ENCODE measurements around the gene MCF2. TPM values are rescaled to one million over a fixed set of nuclear protein-coding genes. Genes with fewer than 3 reads are reported as not detected.

The MCF2 gene
- total and polyA plus RNA-seq, 2 of the 4 experiments (the other 2 are of a cell fraction): 0.07 TPM; not detected in 1

DNA sequence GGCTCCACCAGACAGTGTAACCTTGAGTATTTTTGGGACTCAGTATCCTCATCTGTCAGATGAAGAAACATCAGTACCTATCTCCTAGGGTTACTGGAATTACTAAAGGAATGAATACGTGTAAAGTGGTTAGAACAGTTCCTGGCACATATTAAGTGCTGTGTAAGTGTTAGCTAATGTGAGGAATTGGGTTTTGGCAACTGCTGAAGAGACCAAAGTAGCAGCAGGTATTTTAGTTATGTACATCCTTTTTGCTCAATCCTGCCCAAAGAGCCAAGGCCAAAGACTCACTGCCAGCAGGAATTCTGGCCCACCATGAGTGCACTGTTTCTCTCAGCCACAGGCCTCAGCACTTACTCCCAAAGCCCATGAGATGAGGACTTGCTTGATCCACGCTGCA is 16.7 kb upstream of the MCF2 start:
- no peak for TF ChIP-seq CEBPB (IDR thresholded peaks at IDR 0.05; ENCODE audit: low read depth, low read length)
- H2BK20ac ChIP-seq (ENCODE audit: low read depth, low read length): no peak overlapping the region
- in situ Hi-C loops (cut with MboI; ENCODE audit: low sequenced_read_pairs) (no loop called here), dilution Hi-C loops (cut with HindIII; ENCODE audit: low sequenced_read_pairs, unreplicated experiment) (no loop called here), intact Hi-C loops (cut with micrococcal nuclease) (loop anchor here (10.0 kb wide), 1 partner anchor 210 kb away; the partner anchor contains the start of gene ATP11C)
- no peak overlapping the region for H4K5ac ChIP-seq (ENCODE audit: low read depth, low read length)
- no peak for DNase-seq
- H3K4me3 ChIP-seq (ENCODE audit: insufficient read depth, low read depth, low read length): no peak overlapping the region
- ChIA-PET POLR2A (ENCODE audit: unreplicated experiment) (no interaction called here), CTCF (no interaction called here)
- no peak overlapping the region for H3K56ac ChIP-seq (ENCODE audit: extremely low read depth, insufficient read depth, low read length)
- no peak overlapping the region for H2BK120ac ChIP-seq (ENCODE audit: low read depth, low read length)
- H3K4me2 ChIP-seq (ENCODE audit: low read depth, low read length): no peak overlapping the region
- no peaks in the 10 kb centered on the region for H3K27me3 ChIP-seq (ENCODE audit: control insufficient read depth, insufficient read depth, low read length)
- H2AK5ac ChIP-seq (ENCODE audit: low read depth, low read length): no peak overlapping the region
- H3K79me1 ChIP-seq (ENCODE audit: low read depth in 1 of 2, low read length in 2 of 2): no peaks in the 10 kb centered on the region
- no peaks in the 10 kb centered on the region for H3K36me3 ChIP-seq (ENCODE audit: control insufficient read depth, insufficient read depth, low read length)
- no peak overlapping the region for H3K4ac ChIP-seq (ENCODE audit: low read depth, low read length)
- no peak for ATAC-seq (ENCODE audit: low read depth)
- no peak overlapping the region for H2BK5ac ChIP-seq (ENCODE audit: low read depth, low read length, poor library complexity, severe bottlenecking)
- no peaks in the 10 kb centered on the region; the same call in 1 of the 2 replicates for H3K9me1 ChIP-seq (ENCODE audit: insufficient read depth, low read length)
- H2AK9ac ChIP-seq (replicated peaks; ENCODE audit: low read depth, low read length, poor library complexity): no peak overlapping the region
- no peak overlapping the region for H3K27ac ChIP-seq (ENCODE audit: insufficient read depth, low read length)
- H4K8ac ChIP-seq (ENCODE audit: low read depth in 2 of 2, low read length in 2 of 2): no peak overlapping the region
- H2BK15ac ChIP-seq (ENCODE audit: low read depth, low read length): no peak overlapping the region
- H3K9ac ChIP-seq (ENCODE audit: low read depth, low read length): no peak overlapping the region
- H3K23ac ChIP-seq (ENCODE audit: low read depth, low read length): no peak overlapping the region
- H4K20me1 ChIP-seq (ENCODE audit: insufficient read depth, low read length): no peaks in the 10 kb centered on the region
- no CpG with 5 or more reads among the region's 2 CpGs for WGBS, 2 experiments (ENCODE audit: extremely low coverage in 2 of 2, insufficient read length in 1 of 2)
- no TSS peak for BruUV-seq (replicated peaks)
- H3K18ac ChIP-seq (ENCODE audit: low read depth, low read length): no peak overlapping the region
- H3K9me3 ChIP-seq (ENCODE audit: control insufficient read depth, insufficient read depth, low read length): no peaks in the 10 kb centered on the region
- no peak overlapping the region for H2AFZ ChIP-seq (replicated peaks; ENCODE audit: low read length, poor library complexity)
- H4K91ac ChIP-seq (ENCODE audit: insufficient read depth, low read depth, low read length): no peak overlapping the region
- H3K4me1 ChIP-seq (ENCODE audit: control insufficient read depth, insufficient read depth, low read length): no peaks in the 10 kb centered on the region
- no peak overlapping the region for H3K14ac ChIP-seq (replicated peaks; ENCODE audit: low read depth, low read length)
